ENCODE data around the gene TRIM9. TPM values are rescaled to one million over a fixed set of nuclear protein-coding genes. Genes with fewer than 3 reads are reported as not detected.
"Not testable (repeated sequence)": the region's sequence is repeated elsewhere in the genome, so short reads cannot be mapped to it uniquely, and the experiment has no call there.

TRIM9 gene
- total RNA-seq, 4 donors from 2014 or later = 0.26 to 3.0 (median 0.87) TPM

GRCh38 chr14:50961605-50962221 is 133.2 kb downstream of the TRIM9 start:
- peaks cover 7 to 9% of the 10 kb centered on the region in 2 donors for H3K4me1 ChIP-seq
- TF ChIP-seq, protein P1, sequence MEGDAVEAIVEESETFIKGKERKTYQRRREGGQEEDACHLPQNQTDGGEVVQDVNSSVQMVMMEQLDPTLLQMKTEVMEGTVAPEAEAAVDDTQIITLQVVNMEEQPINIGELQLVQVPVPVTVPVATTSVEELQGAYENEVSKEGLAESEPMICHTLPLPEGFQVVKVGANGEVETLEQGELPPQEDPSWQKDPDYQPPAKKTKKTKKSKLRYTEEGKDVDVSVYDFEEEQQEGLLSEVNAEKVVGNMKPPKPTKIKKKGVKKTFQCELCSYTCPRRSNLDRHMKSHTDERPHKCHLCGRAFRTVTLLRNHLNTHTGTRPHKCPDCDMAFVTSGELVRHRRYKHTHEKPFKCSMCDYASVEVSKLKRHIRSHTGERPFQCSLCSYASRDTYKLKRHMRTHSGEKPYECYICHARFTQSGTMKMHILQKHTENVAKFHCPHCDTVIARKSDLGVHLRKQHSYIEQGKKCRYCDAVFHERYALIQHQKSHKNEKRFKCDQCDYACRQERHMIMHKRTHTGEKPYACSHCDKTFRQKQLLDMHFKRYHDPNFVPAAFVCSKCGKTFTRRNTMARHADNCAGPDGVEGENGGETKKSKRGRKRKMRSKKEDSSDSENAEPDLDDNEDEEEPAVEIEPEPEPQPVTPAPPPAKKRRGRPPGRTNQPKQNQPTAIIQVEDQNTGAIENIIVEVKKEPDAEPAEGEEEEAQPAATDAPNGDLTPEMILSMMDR (IDR thresholded peaks at IDR 0.05 in 4 of 5, conservative IDR thresholded peaks at IDR 0.05 in 1 of 5) = no peak
- TF ChIP-seq POLR2A (IDR thresholded peaks at IDR 0.05) = no peak
- intact Hi-C loops (cut with DNase I; ENCODE audit: low total_unique reads) (no loop called here), in situ Hi-C loops (cut with MboI; ENCODE audit: low sequenced_read_pairs in 4 of 4) (loop anchor here in 3 of 4 donors (10.0 to 25.0 kb wide), 4 partner anchors 251 to 826 kb away; partner anchors contain the start of gene TMX1 (in 1 of the 3))
- no peak overlapping the region for H3K4me3 ChIP-seq
- H3K27ac ChIP-seq = no peak overlapping the region
- H3K36me3 ChIP-seq = no peaks in the 10 kb centered on the region
- no peak for DNase-seq
- H3K9me3 ChIP-seq = no peaks in the 10 kb centered on the region
- ATAC-seq = peak in 1 of 2 donors; percentile 18
- no peaks in the 10 kb centered on the region for H3K27me3 ChIP-seq

DNA sequence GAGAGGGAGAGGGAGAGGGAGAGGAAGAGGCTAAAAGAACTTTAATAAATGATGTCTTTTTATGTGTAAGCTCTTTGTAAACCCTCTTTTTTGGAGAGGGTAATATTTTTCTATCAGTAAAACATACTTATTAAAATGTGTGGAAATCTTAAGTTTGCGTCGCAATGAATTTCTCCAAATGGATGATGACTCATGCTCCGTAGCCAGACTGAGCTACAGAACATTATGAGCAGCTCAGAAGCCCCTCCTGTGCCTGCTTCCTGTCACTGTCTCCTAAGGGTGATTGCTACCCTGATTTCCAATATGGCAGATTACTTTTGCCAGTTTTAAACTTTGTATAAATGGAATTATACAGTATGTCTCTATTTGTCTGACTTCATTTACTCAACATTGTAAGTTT is 137.6 kb downstream of the TRIM9 start:
- TF ChIP-seq, protein P1 (IDR thresholded peaks at IDR 0.05 in 4 of 5, conservative IDR thresholded peaks at IDR 0.05 in 1 of 5) = no peak
- no peak for TF ChIP-seq POLR2A (IDR thresholded peaks at IDR 0.05)
- H3K27ac ChIP-seq = no peak overlapping the region
- DNase-seq (no peak), ATAC-seq (no peak)
- no peaks in the 10 kb centered on the region for H3K36me3 ChIP-seq
- H3K4me3 ChIP-seq = no peak overlapping the region
- H3K9me3 ChIP-seq = no peaks in the 10 kb centered on the region
- in situ Hi-C loops (cut with MboI; ENCODE audit: low sequenced_read_pairs in 4 of 4) (loop anchor here (10.0 to 25.0 kb wide), 4 partner anchors 255 to 830 kb away; partner anchors contain the start of gene TMX1 (in 1 of the 4)), intact Hi-C loops (cut with DNase I; ENCODE audit: low total_unique reads) (no loop called here)
- H3K27me3 ChIP-seq = no peaks in the 10 kb centered on the region
- peaks cover 7 to 19% of the 10 kb centered on the region in 2 donors for H3K4me1 ChIP-seq

DNA sequence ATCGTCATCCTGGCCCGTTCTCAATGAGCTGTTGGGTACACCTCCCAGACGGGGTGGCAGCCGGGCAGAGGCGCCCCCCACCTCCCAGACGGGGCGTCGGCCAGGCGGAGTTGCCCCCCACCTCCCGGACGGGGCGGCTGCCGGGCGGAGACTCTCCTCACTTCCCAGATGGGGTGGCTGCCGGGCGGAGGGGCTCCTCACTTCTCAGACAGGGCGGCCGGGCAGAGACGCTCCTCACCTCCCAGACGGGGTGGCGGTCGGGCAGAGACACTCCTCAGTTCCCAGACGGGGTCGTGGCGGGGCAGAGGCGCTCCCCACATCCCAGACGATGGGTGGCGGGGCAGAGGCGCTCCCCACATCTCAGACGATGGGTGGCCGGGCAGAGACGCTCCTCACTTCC is 138.5 kb downstream of the TRIM9 start:
- H3K27me3 ChIP-seq; H3K27ac ChIP-seq; intact Hi-C loops (cut with DNase I; ENCODE audit: low total_unique reads); H3K36me3 ChIP-seq; H3K9me3 ChIP-seq; ATAC-seq; H3K4me3 ChIP-seq; DNase-seq: not testable (repeated sequence)
- H3K4me1 ChIP-seq = peaks cover 3 to 14% of the 10 kb centered on the region in 2 donors
- in situ Hi-C loops (cut with MboI; ENCODE audit: low sequenced_read_pairs in 4 of 4) = loop anchor here (10.0 to 25.0 kb wide), 4 partner anchors 256 to 831 kb away; partner anchors contain the start of gene TMX1 (in 1 of the 4)

- DNase-seq (peak; percentile 23 to 64), ATAC-seq (peak; percentile 66 to 84)
- Histone ChIP-seq H3K4me1 (peaks cover 0 to 10% of the 10 kb centered on the region in 2 donors), H3K4me3 (no peak overlapping the region), H3K36me3 (no peaks in the 10 kb centered on the region), H3K9me3 (no peaks in the 10 kb centered on the region), H3K27me3 (no peaks in the 10 kb centered on the region), H3K27ac (no peak overlapping the region)
- TF ChIP-seq, protein P1 (IDR thresholded peaks at IDR 0.05 in 4 of 5, conservative IDR thresholded peaks at IDR 0.05 in 1 of 5) = peak in 2 of 5 experiments; percentile 6 to 21
- no peak for TF ChIP-seq POLR2A (IDR thresholded peaks at IDR 0.05)
- intact Hi-C loops (cut with DNase I; ENCODE audit: low total_unique reads) (loop anchor here (2.0 kb wide), 2 partner anchors 139 to 265 kb away; partner anchors contain the start of gene TRIM9), in situ Hi-C loops (cut with MboI; ENCODE audit: low sequenced_read_pairs in 4 of 4) (loop anchor here (10.0 to 25.0 kb wide), 4 partner anchors 257 to 832 kb away; partner anchors contain the start of gene TMX1 (in 1 of the 4))
Measured at GRCh38 chr14:50955373-50956043, 139.4 kb downstream of the TRIM9 start.

All from gastrocnemius medialis (tissue), 4 donors.